Hepatocyte (in vitro differentiated cells): Measurements from ENCODE around the gene MUC5B. TPM values are rescaled to one million over a fixed set of nuclear protein-coding genes. Genes with fewer than 3 reads are reported as not detected.

Experiments
- DNase-seq: peaks from one replicate; pipeline ENCODE4 v3.0.0-alpha.2; 2016; ENCODE audit warnings: low spot score
- H2AFZ ChIP-seq: fragments of 200-600 bp; sonication (generic); 2 replicates; pipeline ENCODE4 v1.6.0; 2016; ENCODE audit warnings: antibody characterized with exemption, mild to moderate bottlenecking
- H3K27ac ChIP-seq: fragments of 200-600 bp; sonication (generic); 2 replicates; pipeline ENCODE4 v1.5.1; 2016; ENCODE audit warnings: mild to moderate bottlenecking
- H3K27me3 ChIP-seq: fragments of 200-600 bp; sonication (generic); 2 replicates; pipeline ENCODE4 v1.6.1; 2016
- H3K36me3 ChIP-seq: fragments of 200-600 bp; sonication (generic); replicated peaks from 2 replicates; pipeline ENCODE4 v1.5.1; 2016; ENCODE audit warnings: low read depth; ENCODE audit not compliant: insufficient read depth
- H3K4me1 ChIP-seq: fragments of 200-600 bp; sonication (generic); 2 replicates; pipeline ENCODE4 v1.5.1; 2016; ENCODE audit warnings: mild to moderate bottlenecking, moderate library complexity; ENCODE audit not compliant: insufficient read depth
- H3K4me2 ChIP-seq: fragments of 200-600 bp; sonication (generic); 2 replicates; pipeline ENCODE4 v1.6.0; 2016
- H3K4me3 ChIP-seq: fragments of 200-600 bp; sonication (generic); 2 replicates; pipeline ENCODE4 v1.5.1; 2016; ENCODE audit warnings: mild to moderate bottlenecking
- H3K79me2 ChIP-seq: fragments of 200-600 bp; sonication (generic); 2 replicates; pipeline ENCODE4 v1.6.0; 2017; ENCODE audit warnings: mild to moderate bottlenecking
- H3K9me2 ChIP-seq: fragments of 200-600 bp; sonication (generic); replicated peaks from 2 replicates; pipeline ENCODE4 v1.6.0; 2017; ENCODE audit warnings: mild to moderate bottlenecking; ENCODE audit not compliant: insufficient read depth
- H3K9me3 ChIP-seq: fragments of 200-600 bp; sonication (generic); 2 replicates; pipeline ENCODE4 v1.5.1; 2016; ENCODE audit warnings: low read depth, mild to moderate bottlenecking
- H4K20me1 ChIP-seq: fragments of 200-600 bp; sonication (generic); 2 replicates; pipeline ENCODE4 v1.6.0; 2016; ENCODE audit warnings: mild to moderate bottlenecking; ENCODE audit not compliant: insufficient read depth, poor library complexity, severe bottlenecking
- CTCF ChIP-seq: fragments of 200-600 bp; sonication (generic); IDR thresholded peaks from 2 replicates; pipeline ENCODE4 v1.5.1; 2016; ENCODE audit warnings: antibody characterized with exemption, mild to moderate bottlenecking; ENCODE audit not compliant: poor library complexity
- EZH2 ChIP-seq: fragments of 200-600 bp; sonication (generic); IDR thresholded peaks from 2 replicates; pipeline ENCODE4 v1.6.1; 2016; ENCODE audit warnings: antibody characterized with exemption, mild to moderate bottlenecking, borderline replicate concordance
- EZH2phosphoT487 ChIP-seq: fragments of 200-600 bp; sonication (generic); IDR thresholded peaks from one replicate; pipeline ENCODE4 v1.6.1; 2018; ENCODE audit warnings: antibody characterized with exemption, mild to moderate bottlenecking, low read depth, moderate library complexity; ENCODE audit not compliant: unreplicated experiment, severe bottlenecking
- WGBS: methylation state at CpG from one replicate; pipeline ENCODE4 v1.1.6; 2016; ENCODE audit warnings: low lambda C conversion rate; ENCODE audit errors: missing lambda C conversion rate; 5-methylcytosine and 5-hydroxymethylcytosine counted together
- polyA plus RNA-seq: library from polyadenylated mRNA; unstranded; fragments of >200 nt; fragmentation: Nextera tagmentation; extraction: Ambion mirVana; gene quantifications from 2 replicates; pipeline ENCODE4 v1.2.1, GENCODE V29; 2016
- total RNA-seq: library from RNA; depleted of rRNA; stranded (reverse); fragments of >200 nt; gene quantifications from 2 replicates; pipeline ENCODE4 v1.2.3, GENCODE V29; 2014

The MUC5B gene
- total and polyA plus RNA-seq, 2 experiments from 2014 or later: 0.07 to 0.15 TPM

DNA sequence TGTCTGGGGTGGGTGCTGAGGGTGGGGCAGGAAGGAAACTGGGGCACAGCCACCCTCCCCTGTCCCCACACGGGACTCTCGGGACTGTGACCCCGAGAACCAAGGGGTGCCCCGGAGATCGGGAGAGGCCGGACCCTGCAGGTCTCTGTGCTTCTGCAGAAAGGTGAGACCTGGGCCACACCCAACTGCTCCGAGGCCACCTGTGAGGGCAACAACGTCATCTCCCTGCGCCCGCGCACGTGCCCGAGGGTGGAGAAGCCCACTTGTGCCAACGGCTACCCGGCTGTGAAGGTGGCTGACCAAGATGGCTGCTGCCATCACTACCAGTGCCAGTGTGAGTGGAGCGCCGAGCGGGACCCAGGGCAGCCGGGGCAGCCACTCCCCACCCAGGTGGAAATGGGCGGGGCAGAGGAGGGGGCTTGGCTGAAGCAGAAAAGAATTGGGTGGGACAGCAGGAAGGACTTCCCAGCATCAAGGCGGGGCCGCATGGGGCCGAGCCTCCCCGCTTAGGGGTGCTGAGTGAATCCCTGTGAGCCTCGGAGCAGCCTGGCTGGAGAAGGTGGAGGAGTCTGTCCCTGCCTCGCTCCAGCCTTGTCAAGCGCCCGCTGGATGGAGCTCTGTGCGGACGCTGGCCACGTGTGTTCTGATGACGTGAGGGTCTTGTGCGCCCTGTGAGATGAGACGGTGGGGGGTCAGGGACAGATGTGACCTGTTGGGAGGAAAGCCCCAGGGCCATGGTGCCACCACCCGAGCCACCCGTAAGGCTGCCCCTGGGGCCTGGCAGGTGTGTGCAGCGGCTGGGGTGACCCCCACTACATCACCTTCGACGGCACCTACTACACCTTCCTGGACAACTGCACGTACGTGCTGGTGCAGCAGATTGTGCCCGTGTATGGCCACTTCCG, 29.3 kb upstream of the MUC5B start:
- 95% methylated on average over 41 of the region's 43 CpGs for WGBS
- no peaks in the 10 kb centered on the region for H3K36me3 ChIP-seq

DNA sequence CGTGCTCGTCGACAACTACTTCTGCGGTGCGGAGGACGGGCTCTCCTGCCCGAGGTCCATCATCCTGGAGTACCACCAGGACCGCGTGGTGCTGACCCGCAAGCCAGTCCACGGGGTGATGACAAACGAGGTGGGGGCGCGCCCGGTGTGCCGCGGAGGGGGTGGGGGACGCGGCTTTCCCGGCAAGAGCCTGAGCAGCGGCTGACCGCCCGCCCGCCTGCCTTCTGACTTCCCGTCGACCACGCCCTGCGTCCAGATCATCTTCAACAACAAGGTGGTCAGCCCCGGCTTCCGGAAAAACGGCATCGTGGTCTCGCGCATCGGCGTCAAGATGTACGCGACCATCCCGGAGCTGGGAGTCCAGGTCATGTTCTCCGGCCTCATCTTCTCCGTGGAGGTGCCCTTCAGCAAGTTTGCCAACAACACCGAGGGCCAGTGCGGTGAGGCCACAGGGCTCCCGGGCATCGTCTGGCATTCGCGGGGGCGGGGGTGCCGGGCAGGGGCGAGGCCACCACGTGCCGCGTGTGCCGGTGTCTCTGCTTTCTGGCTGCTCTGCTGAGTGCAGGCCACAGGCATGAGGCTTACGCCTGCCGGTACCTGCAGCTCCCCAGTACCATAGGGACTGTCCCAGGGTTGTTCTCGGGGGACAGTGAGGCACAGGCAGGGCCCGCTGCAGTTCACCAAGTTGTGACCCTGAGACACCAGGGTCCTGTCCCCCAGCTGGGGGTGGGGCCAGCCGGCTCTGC, 28.5 kb upstream of the MUC5B start:
- Histone ChIP-seq H3K4me2 (no peak overlapping the region), H2AFZ (no peak overlapping the region), H3K27ac (no peak overlapping the region), H3K79me2 (no peaks in the 10 kb centered on the region), H3K27me3 (no peaks in the 10 kb centered on the region), H3K4me3 (no peak overlapping the region), H4K20me1 (no peaks in the 10 kb centered on the region), H3K9me3 (no peaks in the 10 kb centered on the region), H3K36me3 (no peaks in the 10 kb centered on the region), H3K9me2 (no peaks in the 10 kb centered on the region), H3K4me1 (no peaks in the 10 kb centered on the region)
- TF ChIP-seq EZH2 (no peak), CTCF (no peak), EZH2phosphoT487 (no peak)
- WGBS: 98% methylated on average over 48 of the region's 59 CpGs
- no peak for DNase-seq

More for the DNA sequence above, 29.3 kb upstream of the MUC5B start:
- H4K20me1 ChIP-seq: no peaks in the 10 kb centered on the region
- no peak overlapping the region for H3K27ac ChIP-seq
- no peak overlapping the region for H3K4me2 ChIP-seq
- H3K9me3 ChIP-seq: no peaks in the 10 kb centered on the region
- no peak overlapping the region for H2AFZ ChIP-seq
- H3K79me2 ChIP-seq: no peaks in the 10 kb centered on the region
- no peaks in the 10 kb centered on the region for H3K27me3 ChIP-seq
- no peak for TF ChIP-seq CTCF
- TF ChIP-seq EZH2: no peak
- no peak for TF ChIP-seq EZH2phosphoT487
- DNase-seq: no peak
- H3K9me2 ChIP-seq: no peaks in the 10 kb centered on the region
- H3K4me1 ChIP-seq: no peaks in the 10 kb centered on the region
- no peak overlapping the region for H3K4me3 ChIP-seq

- Histone ChIP-seq H3K4me2 (no peak overlapping the region), H2AFZ (no peak overlapping the region), H3K27ac (no peak overlapping the region), H3K36me3 (no peaks in the 10 kb centered on the region), H4K20me1 (no peaks in the 10 kb centered on the region), H3K4me1 (no peaks in the 10 kb centered on the region), H3K9me2 (no peaks in the 10 kb centered on the region), H3K4me3 (no peak overlapping the region), H3K9me3 (no peaks in the 10 kb centered on the region), H3K27me3 (no peaks in the 10 kb centered on the region), H3K79me2 (no peaks in the 10 kb centered on the region)
- no peak for TF ChIP-seq CTCF
- TF ChIP-seq EZH2: no peak
- TF ChIP-seq EZH2phosphoT487: no peak
- DNase-seq: no peak
- 93% methylated on average over 28 of the region's 32 CpGs for WGBS
These were observed 27.7 kb upstream of the MUC5B start for GRCh38 chr11:1194977-1195681.
